A673 (cell line): ENCODE data around the gene PTHLH.

Source experiments
- EZH2 ChIP-seq: fragments of 200-600 bp; sonication (generic); IDR thresholded peaks from 2 replicates; pipeline ENCODE4 v1.6.1; 2017; ENCODE audit warnings: borderline replicate concordance, low read depth, mild to moderate bottlenecking, mixed read lengths, antibody characterized with exemption, low read length; ENCODE audit not compliant: poor library complexity, severe bottlenecking
- TF ChIP-seq, protein P1 (sequence below): fragments of 300-800, 200-600 bp; sonication (generic); conservative IDR thresholded peaks from 2 replicates; pipeline ENCODE4 v1.5.1; 2017; ENCODE audit warnings: low read depth, mild to moderate bottlenecking, antibody characterized with exemption, low read length, moderate library complexity, mixed read lengths

DNA sequence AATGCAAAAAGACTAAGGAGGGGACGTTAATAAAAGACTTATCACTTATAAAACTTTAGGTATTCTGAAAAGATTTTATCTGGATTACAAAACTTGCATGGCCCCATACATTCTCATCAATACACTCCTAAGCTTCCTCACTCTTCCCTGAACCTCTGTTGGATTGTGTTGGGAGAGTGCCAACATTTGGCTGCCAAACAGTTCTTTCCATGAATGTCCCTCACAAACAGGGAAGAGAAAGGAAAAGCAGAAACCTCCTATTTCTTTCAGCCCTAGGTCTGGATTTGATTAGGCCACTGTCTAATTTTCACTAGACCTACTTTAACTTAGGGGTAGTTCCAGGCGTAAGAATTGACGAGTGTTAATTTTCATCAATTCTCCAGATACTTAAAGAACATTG, 11.7 kb downstream of the PTHLH start:
- TF ChIP-seq, protein P1, sequence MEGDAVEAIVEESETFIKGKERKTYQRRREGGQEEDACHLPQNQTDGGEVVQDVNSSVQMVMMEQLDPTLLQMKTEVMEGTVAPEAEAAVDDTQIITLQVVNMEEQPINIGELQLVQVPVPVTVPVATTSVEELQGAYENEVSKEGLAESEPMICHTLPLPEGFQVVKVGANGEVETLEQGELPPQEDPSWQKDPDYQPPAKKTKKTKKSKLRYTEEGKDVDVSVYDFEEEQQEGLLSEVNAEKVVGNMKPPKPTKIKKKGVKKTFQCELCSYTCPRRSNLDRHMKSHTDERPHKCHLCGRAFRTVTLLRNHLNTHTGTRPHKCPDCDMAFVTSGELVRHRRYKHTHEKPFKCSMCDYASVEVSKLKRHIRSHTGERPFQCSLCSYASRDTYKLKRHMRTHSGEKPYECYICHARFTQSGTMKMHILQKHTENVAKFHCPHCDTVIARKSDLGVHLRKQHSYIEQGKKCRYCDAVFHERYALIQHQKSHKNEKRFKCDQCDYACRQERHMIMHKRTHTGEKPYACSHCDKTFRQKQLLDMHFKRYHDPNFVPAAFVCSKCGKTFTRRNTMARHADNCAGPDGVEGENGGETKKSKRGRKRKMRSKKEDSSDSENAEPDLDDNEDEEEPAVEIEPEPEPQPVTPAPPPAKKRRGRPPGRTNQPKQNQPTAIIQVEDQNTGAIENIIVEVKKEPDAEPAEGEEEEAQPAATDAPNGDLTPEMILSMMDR: no peak
- no peak for TF ChIP-seq EZH2
